ENCODE measurements around the gene SRC. TPM values are rescaled to one million over a fixed set of nuclear protein-coding genes. Genes with fewer than 3 reads are reported as not detected.

Gene SRC
- total RNA-seq, 4 donors from 2014 or later: 17.1 to 23.7 (median 17.8) TPM

DNA sequence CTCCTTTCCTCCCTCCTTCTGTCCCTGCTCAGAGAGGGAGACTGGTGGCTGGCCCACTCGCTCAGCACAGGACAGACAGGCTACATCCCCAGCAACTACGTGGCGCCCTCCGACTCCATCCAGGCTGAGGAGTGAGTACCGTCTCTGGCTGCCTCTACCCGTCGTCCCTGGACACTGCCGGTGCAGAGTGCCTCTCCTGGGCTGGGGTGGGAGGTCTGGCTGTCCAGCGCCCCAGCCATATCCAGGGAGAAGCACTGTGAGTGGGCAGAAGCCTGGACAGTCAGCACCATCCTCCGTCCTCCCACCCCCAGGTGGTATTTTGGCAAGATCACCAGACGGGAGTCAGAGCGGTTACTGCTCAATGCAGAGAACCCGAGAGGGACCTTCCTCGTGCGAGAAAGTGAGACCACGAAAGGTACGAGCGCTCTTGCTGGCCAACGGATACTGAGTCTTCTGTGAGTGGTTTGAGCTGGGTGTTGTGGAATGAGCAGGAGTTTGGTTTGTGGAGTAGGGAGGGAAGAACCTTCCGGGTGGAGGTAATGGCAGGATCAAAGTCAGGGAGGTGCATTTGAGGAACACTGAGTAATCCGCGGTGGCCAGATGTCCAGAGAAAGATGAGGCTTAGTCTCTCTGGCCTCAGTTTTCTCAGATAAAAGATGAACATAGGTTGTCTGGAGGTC lies 48.1 kb downstream of the SRC start:
- Histone ChIP-seq H3K36me3 (peaks cover 4 to 12% of the 10 kb centered on the region in 2 donors), H3K4me1 (no peaks in the 10 kb centered on the region), H3K27ac (no peak overlapping the region), H3K9me3 (no peaks in the 10 kb centered on the region), H3K27me3 (no peaks in the 10 kb centered on the region), H3K4me3 (replicated peaks in 1 of 3) (no peak overlapping the region)
- TF ChIP-seq, protein P1, sequence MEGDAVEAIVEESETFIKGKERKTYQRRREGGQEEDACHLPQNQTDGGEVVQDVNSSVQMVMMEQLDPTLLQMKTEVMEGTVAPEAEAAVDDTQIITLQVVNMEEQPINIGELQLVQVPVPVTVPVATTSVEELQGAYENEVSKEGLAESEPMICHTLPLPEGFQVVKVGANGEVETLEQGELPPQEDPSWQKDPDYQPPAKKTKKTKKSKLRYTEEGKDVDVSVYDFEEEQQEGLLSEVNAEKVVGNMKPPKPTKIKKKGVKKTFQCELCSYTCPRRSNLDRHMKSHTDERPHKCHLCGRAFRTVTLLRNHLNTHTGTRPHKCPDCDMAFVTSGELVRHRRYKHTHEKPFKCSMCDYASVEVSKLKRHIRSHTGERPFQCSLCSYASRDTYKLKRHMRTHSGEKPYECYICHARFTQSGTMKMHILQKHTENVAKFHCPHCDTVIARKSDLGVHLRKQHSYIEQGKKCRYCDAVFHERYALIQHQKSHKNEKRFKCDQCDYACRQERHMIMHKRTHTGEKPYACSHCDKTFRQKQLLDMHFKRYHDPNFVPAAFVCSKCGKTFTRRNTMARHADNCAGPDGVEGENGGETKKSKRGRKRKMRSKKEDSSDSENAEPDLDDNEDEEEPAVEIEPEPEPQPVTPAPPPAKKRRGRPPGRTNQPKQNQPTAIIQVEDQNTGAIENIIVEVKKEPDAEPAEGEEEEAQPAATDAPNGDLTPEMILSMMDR (IDR thresholded peaks at IDR 0.05): no peak
- TF ChIP-seq POLR2A (IDR thresholded peaks at IDR 0.05): no peak
- no peak for DNase-seq
- intact Hi-C loops (cut with DNase I): no loop called here
- WGBS, 2 donors: 89 to 91% methylated on average over 22 of the region's 22 CpGs

DNA sequence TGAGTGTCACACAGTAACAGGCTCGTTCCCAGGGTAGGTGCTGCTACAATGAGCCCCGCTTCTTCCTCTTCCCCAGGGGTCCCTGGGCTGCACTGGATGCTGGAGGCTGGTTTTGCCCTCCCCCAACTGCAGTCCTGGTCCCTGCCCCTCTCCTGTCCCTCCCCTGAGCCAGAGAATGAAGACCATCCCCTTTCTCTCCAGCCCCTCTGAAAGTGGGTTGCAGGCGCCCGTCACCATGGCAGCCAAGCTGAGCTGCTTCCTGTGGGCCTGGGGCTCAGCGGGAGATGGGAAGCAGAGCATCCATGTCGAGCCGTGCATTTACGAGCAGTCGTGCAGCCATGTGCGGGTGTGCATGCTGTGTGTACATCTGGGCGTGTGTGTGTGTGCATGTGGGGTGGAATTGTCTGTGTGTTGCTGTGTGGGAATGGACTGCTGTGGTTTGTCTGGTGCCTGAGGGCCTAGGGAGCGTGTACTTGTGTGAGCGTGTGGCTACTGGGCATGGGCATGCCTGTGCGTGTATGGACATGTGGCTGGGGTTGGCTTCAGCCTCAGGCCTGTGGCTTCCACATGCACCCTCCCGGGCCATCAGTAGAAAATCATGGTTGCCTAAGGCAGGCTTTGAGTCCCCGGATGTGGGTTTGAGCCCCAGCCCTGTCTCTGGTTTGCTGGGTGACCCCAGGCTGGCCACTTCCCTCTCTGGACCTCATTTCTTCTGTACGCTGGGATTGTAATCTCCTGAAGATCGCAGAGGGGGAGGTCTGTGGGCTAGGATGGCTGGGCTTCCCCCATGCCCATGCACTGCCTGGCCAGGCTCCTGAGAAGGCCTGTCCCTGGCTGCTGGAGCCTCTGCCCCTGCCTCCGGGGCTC lies 48.8 kb downstream of the SRC start:
- TF ChIP-seq, protein P1 (IDR thresholded peaks at IDR 0.05): no peak
- Histone ChIP-seq H3K27ac (no peak overlapping the region), H3K4me1 (no peaks in the 10 kb centered on the region), H3K27me3 (no peaks in the 10 kb centered on the region), H3K9me3 (no peaks in the 10 kb centered on the region), H3K36me3 (peaks cover 5 to 12% of the 10 kb centered on the region in 2 donors), H3K4me3 (replicated peaks in 1 of 3) (no peak overlapping the region)
- no peak for DNase-seq
- WGBS, 2 donors: 88 to 91% methylated on average over 11 to 19 of the region's 19 CpGs
- intact Hi-C loops (cut with DNase I): no loop called here

DNA sequence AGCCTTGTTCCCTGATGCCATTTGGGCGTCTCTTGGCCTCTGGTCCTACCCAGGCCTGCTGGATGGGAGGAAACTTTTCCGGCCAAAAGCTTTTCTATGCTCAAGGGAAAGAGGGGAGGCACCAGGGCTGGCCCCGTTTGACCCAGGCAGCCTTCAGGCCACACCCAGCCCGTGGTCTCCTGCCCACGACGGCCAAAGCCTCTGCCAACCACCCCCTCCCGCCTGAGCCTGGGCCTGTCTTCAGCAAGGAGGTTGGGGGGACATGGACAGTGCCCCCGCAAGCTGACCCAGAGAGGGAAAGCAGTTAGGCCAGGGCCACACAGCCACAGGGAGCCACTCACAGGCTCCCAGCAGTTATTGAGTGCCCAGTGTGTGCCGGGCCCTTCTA lies 49.5 kb downstream of the SRC start:
- Histone ChIP-seq H3K36me3 (peaks cover 11 to 12% of the 10 kb centered on the region in 2 donors), H3K4me1 (no peaks in the 10 kb centered on the region), H3K4me3 (replicated peaks in 1 of 3) (no peak overlapping the region), H3K27me3 (no peaks in the 10 kb centered on the region), H3K9me3 (no peaks in the 10 kb centered on the region), H3K27ac (no peak overlapping the region)
- no peak for TF ChIP-seq POLR2A (IDR thresholded peaks at IDR 0.05)
- TF ChIP-seq, protein P1 (IDR thresholded peaks at IDR 0.05): no peak
- intact Hi-C loops (cut with DNase I): no loop called here
- 90 to 100% methylated on average over 1 to 8 of the region's 9 CpGs for WGBS, 2 donors
- no peak for DNase-seq

DNA sequence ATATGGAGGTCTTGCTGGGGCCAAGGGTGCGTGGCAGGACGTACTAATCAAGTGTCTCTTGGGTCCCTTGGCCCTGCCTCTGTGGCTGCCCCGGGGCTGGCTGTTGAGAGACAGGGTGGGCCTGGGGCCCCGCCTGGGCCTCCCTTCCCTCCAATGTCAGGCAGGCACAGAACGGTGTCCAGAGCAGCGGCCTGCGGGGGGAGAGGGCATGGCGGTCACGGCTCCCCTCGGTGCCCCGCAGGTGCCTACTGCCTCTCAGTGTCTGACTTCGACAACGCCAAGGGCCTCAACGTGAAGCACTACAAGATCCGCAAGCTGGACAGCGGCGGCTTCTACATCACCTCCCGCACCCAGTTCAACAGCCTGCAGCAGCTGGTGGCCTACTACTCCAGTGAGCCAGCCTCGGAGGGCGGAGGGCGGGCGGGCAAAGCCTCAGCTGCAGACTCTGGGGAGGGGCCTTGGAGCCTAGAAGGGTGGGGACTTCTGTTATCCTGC lies 50.0 kb downstream of the SRC start:
- peaks cover 11 to 12% of the 10 kb centered on the region in 2 donors for H3K36me3 ChIP-seq
- intact Hi-C loops (cut with DNase I): no loop called here

More for the DNA sequence above, 50.0 kb downstream of the SRC start:
- Histone ChIP-seq H3K9me3 (no peaks in the 10 kb centered on the region), H3K27me3 (no peaks in the 10 kb centered on the region), H3K27ac (no peak overlapping the region), H3K4me3 (replicated peaks in 1 of 3) (no peak overlapping the region), H3K4me1 (no peaks in the 10 kb centered on the region)
- TF ChIP-seq, protein P1 (IDR thresholded peaks at IDR 0.05): no peak
- no peak for TF ChIP-seq POLR2A (IDR thresholded peaks at IDR 0.05)
- 79 to 81% methylated on average over 9 of the region's 22 CpGs for WGBS, 2 donors
- DNase-seq: no peak

Data from thyroid gland (tissue), 4 donors.